Parietal lobe (tissue), 2 donors: ENCODE results near the gene FAM13A. TPM values are rescaled to one million over a fixed set of nuclear protein-coding genes. Genes with fewer than 3 reads are reported as not detected.

Experiments
- small RNA-seq: library from RNA; depleted of rRNA; stranded (forward); fragments of <200 nt; gene quantifications from one replicate; pipeline ENCODE3, GENCODE V24; 2014; ENCODE audit warnings: low replicate concordance
- total RNA-seq: library from RNA; depleted of rRNA; stranded (reverse); fragments of >200 nt; gene quantifications from one replicate; pipeline ENCODE4 v1.2.3, GENCODE V29; 2014

FAM13A gene
- 149 TPM for total RNA-seq

DNA sequence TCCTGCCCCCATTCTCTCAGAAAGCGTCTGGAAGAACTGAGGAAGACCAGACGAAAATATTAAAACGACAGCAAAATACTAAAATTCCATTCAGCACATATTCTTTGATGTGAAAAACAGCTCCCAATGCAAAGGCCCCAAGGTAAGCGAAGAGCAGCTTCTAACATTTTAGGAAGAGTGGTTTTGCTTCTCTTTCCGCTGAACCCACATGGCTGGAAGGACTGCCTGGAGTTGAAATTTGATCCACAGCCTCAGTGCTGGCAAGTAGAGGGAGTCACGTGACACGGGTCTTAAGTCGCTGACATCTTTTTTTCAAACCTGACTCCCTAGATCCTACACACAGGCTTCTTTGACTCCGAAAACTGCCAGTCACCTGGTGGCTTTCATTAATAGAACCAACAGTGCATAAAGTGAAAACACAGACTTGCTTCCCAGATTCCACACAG is at the start of gene FAM13A:
Gene FAM13A (minus strand): TSS at position 233 of the 446 bp plus-strand sequence. CDS start 221 bp downstream, at position 12.

DNA sequence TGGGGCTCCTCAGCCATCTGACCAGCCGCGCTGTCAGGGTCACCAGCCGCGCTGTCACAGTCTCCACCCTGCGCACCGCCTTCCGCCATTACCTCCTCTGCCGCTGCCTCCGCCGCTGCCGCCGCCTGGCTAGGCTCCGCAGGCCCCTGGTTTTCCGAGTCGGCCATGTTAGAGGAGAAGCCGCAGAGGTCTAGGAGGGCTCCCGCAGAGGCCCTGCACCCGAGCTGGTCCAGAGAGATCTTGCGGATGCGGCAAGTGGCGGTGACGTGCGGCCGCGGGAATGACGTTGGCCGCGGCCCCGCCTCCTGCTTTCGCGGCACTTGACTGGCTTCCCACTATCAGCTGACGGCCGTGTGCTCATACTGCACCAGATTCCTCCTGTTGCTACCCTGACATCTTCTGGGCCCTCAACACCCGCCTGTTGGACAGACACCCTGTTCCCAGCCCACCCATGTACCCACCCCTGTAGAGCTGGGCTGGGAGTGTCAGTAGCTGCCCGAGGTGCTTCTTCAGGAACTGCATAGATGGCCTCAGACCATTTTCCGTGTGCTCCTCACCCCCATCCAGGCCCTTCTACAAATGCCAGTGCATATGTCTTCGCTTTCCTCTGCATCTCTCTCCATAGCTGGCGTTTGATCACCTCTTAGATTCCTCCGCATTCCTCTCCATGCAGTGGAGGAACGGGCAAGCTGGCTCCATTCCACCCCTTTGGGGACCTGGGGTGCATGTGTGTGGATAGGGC is 359.2 kb downstream of the FAM13A start, which contains the start of gene NAP1L5:
Gene NAP1L5 (minus strand): TSS at position 242 of the 742 bp plus-strand sequence. CDS start 75 bp downstream, at position 167.

Small RNAs within 50 kb of the gene (small RNA-seq; reads per million reads assigned to genes)
- gene RF02115 = not detected
- gene RNU6-33P = 0.15 reads per million

Other genes starting within 250 kb of the FAM13A start
- 11.3 TPM for gene TIGD2, start 54.3 kb upstream of the FAM13A start, total RNA-seq